ENCODE results near the gene ERP44.
"Not testable (repeated sequence)": the region's sequence is repeated elsewhere in the genome, so short reads cannot be mapped to it uniquely, and the experiment has no call there.

The ERP44 gene

GRCh38 chr9:100084128-100084453 is 14.7 kb downstream of the ERP44 start:
- Histone ChIP-seq H3K9me3 (ENCODE audit: control insufficient read depth in 1 of 2, low read length in 2 of 2) (no peaks in the 10 kb centered on the region), H3K4me1 (ENCODE audit: control insufficient read depth in 1 of 2, insufficient read depth in 2 of 2, low read length in 2 of 2) (peaks cover 0 to 11% of the 10 kb centered on the region in 2 donors), H3K27ac (ENCODE audit: low read length) (no peak overlapping the region), H3K27me3 (ENCODE audit: low read depth, low read length) (no peaks in the 10 kb centered on the region), H3K4me3 (ENCODE audit: low read depth in 1 of 2, low read length in 2 of 2) (no peak overlapping the region), H3K36me3 (ENCODE audit: control insufficient read depth in 1 of 2, insufficient read depth in 2 of 2, low read length in 2 of 2) (no peaks in the 10 kb centered on the region)

GRCh38 chr9:100083448-100084127 is 15.2 kb downstream of the ERP44 start:
- Histone ChIP-seq H3K4me1 (ENCODE audit: control insufficient read depth in 1 of 2, insufficient read depth in 2 of 2, low read length in 2 of 2) (peaks cover 0 to 11% of the 10 kb centered on the region in 2 donors), H3K27me3 (ENCODE audit: low read depth, low read length) (no peaks in the 10 kb centered on the region), H3K36me3 (ENCODE audit: control insufficient read depth in 1 of 2, insufficient read depth in 2 of 2, low read length in 2 of 2) (no peaks in the 10 kb centered on the region), H3K9me3 (ENCODE audit: control insufficient read depth in 1 of 2, low read length in 2 of 2) (no peaks in the 10 kb centered on the region), H3K4me3 (ENCODE audit: low read depth in 1 of 2, low read length in 2 of 2) (no peak overlapping the region), H3K27ac (ENCODE audit: low read length) (no peak overlapping the region)

GRCh38 chr9:100082782-100083181 is 16.0 kb downstream of the ERP44 start:
- no peaks in the 10 kb centered on the region for H3K36me3 ChIP-seq (ENCODE audit: control insufficient read depth in 1 of 2, insufficient read depth in 2 of 2, low read length in 2 of 2)
- no peaks in the 10 kb centered on the region for H3K9me3 ChIP-seq (ENCODE audit: control insufficient read depth in 1 of 2, low read length in 2 of 2)
- H3K27ac ChIP-seq (ENCODE audit: low read length) = no peak overlapping the region
- H3K4me1 ChIP-seq (ENCODE audit: control insufficient read depth in 1 of 2, insufficient read depth in 2 of 2, low read length in 2 of 2) = peaks cover 0 to 11% of the 10 kb centered on the region in 2 donors
- H3K4me3 ChIP-seq (ENCODE audit: low read depth in 1 of 2, low read length in 2 of 2) = no peak overlapping the region
- H3K27me3 ChIP-seq (ENCODE audit: low read depth, low read length) = no peaks in the 10 kb centered on the region

- H3K4me3 ChIP-seq (ENCODE audit: low read depth in 1 of 2, low read length in 2 of 2); H3K36me3 ChIP-seq (ENCODE audit: control insufficient read depth in 1 of 2, insufficient read depth in 2 of 2, low read length in 2 of 2); H3K9me3 ChIP-seq (ENCODE audit: control insufficient read depth in 1 of 2, low read length in 2 of 2); H3K27ac ChIP-seq (ENCODE audit: low read length); H3K4me1 ChIP-seq (ENCODE audit: control insufficient read depth in 1 of 2, insufficient read depth in 2 of 2, low read length in 2 of 2); H3K27me3 ChIP-seq (ENCODE audit: low read depth, low read length): not testable (repeated sequence)
Measured at GRCh38 chr9:100076256-100076655, 22.5 kb downstream of the ERP44 start.

GRCh38 chr9:100074989-100075388 is 23.8 kb downstream of the ERP44 start:
- no peak overlapping the region for H3K27ac ChIP-seq (ENCODE audit: low read length)
- no peaks in the 10 kb centered on the region for H3K4me1 ChIP-seq (ENCODE audit: control insufficient read depth in 1 of 2, insufficient read depth in 2 of 2, low read length in 2 of 2)
- H3K27me3 ChIP-seq (ENCODE audit: low read depth, low read length) = no peaks in the 10 kb centered on the region
- H3K36me3 ChIP-seq (ENCODE audit: control insufficient read depth in 1 of 2, insufficient read depth in 2 of 2, low read length in 2 of 2) = no peaks in the 10 kb centered on the region
- H3K4me3 ChIP-seq (ENCODE audit: low read depth in 1 of 2, low read length in 2 of 2) = no peak overlapping the region
- no peaks in the 10 kb centered on the region for H3K9me3 ChIP-seq (ENCODE audit: control insufficient read depth in 1 of 2, low read length in 2 of 2)

- Histone ChIP-seq H3K4me3 (ENCODE audit: low read depth in 1 of 2, low read length in 2 of 2) (no peak overlapping the region), H3K9me3 (ENCODE audit: control insufficient read depth in 1 of 2, low read length in 2 of 2) (no peaks in the 10 kb centered on the region), H3K27me3 (ENCODE audit: low read depth, low read length) (no peaks in the 10 kb centered on the region), H3K27ac (ENCODE audit: low read length) (no peak overlapping the region), H3K4me1 (ENCODE audit: control insufficient read depth in 1 of 2, insufficient read depth in 2 of 2, low read length in 2 of 2) (no peaks in the 10 kb centered on the region), H3K36me3 (ENCODE audit: control insufficient read depth in 1 of 2, insufficient read depth in 2 of 2, low read length in 2 of 2) (no peaks in the 10 kb centered on the region)
Measured at GRCh38 chr9:100074093-100074492, 24.7 kb downstream of the ERP44 start.

GRCh38 chr9:100072805-100073204 is 26.0 kb downstream of the ERP44 start:
- no peaks in the 10 kb centered on the region for H3K4me1 ChIP-seq (ENCODE audit: control insufficient read depth in 1 of 2, insufficient read depth in 2 of 2, low read length in 2 of 2)
- no peak overlapping the region for H3K4me3 ChIP-seq (ENCODE audit: low read depth in 1 of 2, low read length in 2 of 2)
- no peaks in the 10 kb centered on the region for H3K36me3 ChIP-seq (ENCODE audit: control insufficient read depth in 1 of 2, insufficient read depth in 2 of 2, low read length in 2 of 2)
- H3K27ac ChIP-seq (ENCODE audit: low read length) = no peak overlapping the region
- no peaks in the 10 kb centered on the region for H3K9me3 ChIP-seq (ENCODE audit: control insufficient read depth in 1 of 2, low read length in 2 of 2)
- H3K27me3 ChIP-seq (ENCODE audit: low read depth, low read length) = no peaks in the 10 kb centered on the region

GRCh38 chr9:100071271-100071670 is 27.5 kb downstream of the ERP44 start:
- Histone ChIP-seq H3K4me3 (ENCODE audit: low read depth in 1 of 2, low read length in 2 of 2) (no peak overlapping the region), H3K27me3 (ENCODE audit: low read depth, low read length) (no peaks in the 10 kb centered on the region), H3K4me1 (ENCODE audit: control insufficient read depth in 1 of 2, insufficient read depth in 2 of 2, low read length in 2 of 2) (peaks cover 0 to 5% of the 10 kb centered on the region in 2 donors), H3K27ac (ENCODE audit: low read length) (no peak overlapping the region), H3K9me3 (ENCODE audit: control insufficient read depth in 1 of 2, low read length in 2 of 2) (no peaks in the 10 kb centered on the region), H3K36me3 (ENCODE audit: control insufficient read depth in 1 of 2, insufficient read depth in 2 of 2, low read length in 2 of 2) (no peaks in the 10 kb centered on the region)

- Histone ChIP-seq H3K4me3 (ENCODE audit: low read depth in 1 of 2, low read length in 2 of 2) (no peak overlapping the region), H3K27me3 (ENCODE audit: low read depth, low read length) (no peaks in the 10 kb centered on the region), H3K27ac (ENCODE audit: low read length) (no peak overlapping the region), H3K9me3 (ENCODE audit: control insufficient read depth in 1 of 2, low read length in 2 of 2) (no peaks in the 10 kb centered on the region), H3K36me3 (ENCODE audit: control insufficient read depth in 1 of 2, insufficient read depth in 2 of 2, low read length in 2 of 2) (no peaks in the 10 kb centered on the region), H3K4me1 (ENCODE audit: control insufficient read depth in 1 of 2, insufficient read depth in 2 of 2, low read length in 2 of 2) (peaks cover 0 to 5% of the 10 kb centered on the region in 2 donors)
Measured at GRCh38 chr9:100070104-100071041, 28.4 kb downstream of the ERP44 start.

GRCh38 chr9:100069068-100069467 is 29.7 kb downstream of the ERP44 start:
- H3K4me1 ChIP-seq (ENCODE audit: control insufficient read depth in 1 of 2, insufficient read depth in 2 of 2, low read length in 2 of 2); H3K9me3 ChIP-seq (ENCODE audit: control insufficient read depth in 1 of 2, low read length in 2 of 2); H3K27me3 ChIP-seq (ENCODE audit: low read depth, low read length); H3K27ac ChIP-seq (ENCODE audit: low read length); H3K36me3 ChIP-seq (ENCODE audit: control insufficient read depth in 1 of 2, insufficient read depth in 2 of 2, low read length in 2 of 2); H3K4me3 ChIP-seq (ENCODE audit: low read depth in 1 of 2, low read length in 2 of 2): not testable (repeated sequence)

GRCh38 chr9:100067990-100068389 is 30.8 kb downstream of the ERP44 start:
- not testable (repeated sequence) for H3K27ac ChIP-seq (ENCODE audit: low read length); H3K36me3 ChIP-seq (ENCODE audit: control insufficient read depth in 1 of 2, insufficient read depth in 2 of 2, low read length in 2 of 2); H3K4me3 ChIP-seq (ENCODE audit: low read depth in 1 of 2, low read length in 2 of 2); H3K9me3 ChIP-seq (ENCODE audit: control insufficient read depth in 1 of 2, low read length in 2 of 2); H3K27me3 ChIP-seq (ENCODE audit: low read depth, low read length); H3K4me1 ChIP-seq (ENCODE audit: control insufficient read depth in 1 of 2, insufficient read depth in 2 of 2, low read length in 2 of 2)
